Stimulated activated memory B cell treated with anti-CD40 and anti-IgM and Interleukin-4, amounts not matched to agents 10 μg/mL and 1 μg/mL and 100 μg/mL, for 72 hours (primary cell): ENCODE data around the gene MAML3.

ENCODE experiments used
- ATAC-seq: fragments of 150-1000 bp; cut with Tn5 transposase; 2 replicates; pipeline ENCODE4 v1.10.0; 2021
- H3K27ac Mint-ChIP-seq: one replicate; pipeline ENCODE4 v1.8.0; 2022; ENCODE audit warnings: mild to moderate bottlenecking, mixed read lengths
- H3K27me3 Mint-ChIP-seq: one replicate; pipeline ENCODE4 v1.8.0; 2022; ENCODE audit warnings: mixed read lengths
- H3K36me3 Mint-ChIP-seq: one replicate; pipeline ENCODE4 v1.8.0; 2022; ENCODE audit warnings: mixed read lengths
- H3K4me1 Mint-ChIP-seq: one replicate; pipeline ENCODE4 v1.8.0; 2022; ENCODE audit warnings: mixed read lengths
- H3K4me3 Mint-ChIP-seq: one replicate; pipeline ENCODE4 v1.8.0; 2022; ENCODE audit warnings: mild to moderate bottlenecking, moderate library complexity, mixed read lengths
- H3K9me3 Mint-ChIP-seq: one replicate; pipeline ENCODE4 v1.8.0; 2022; ENCODE audit warnings: mixed read lengths

MAML3 gene

DNA sequence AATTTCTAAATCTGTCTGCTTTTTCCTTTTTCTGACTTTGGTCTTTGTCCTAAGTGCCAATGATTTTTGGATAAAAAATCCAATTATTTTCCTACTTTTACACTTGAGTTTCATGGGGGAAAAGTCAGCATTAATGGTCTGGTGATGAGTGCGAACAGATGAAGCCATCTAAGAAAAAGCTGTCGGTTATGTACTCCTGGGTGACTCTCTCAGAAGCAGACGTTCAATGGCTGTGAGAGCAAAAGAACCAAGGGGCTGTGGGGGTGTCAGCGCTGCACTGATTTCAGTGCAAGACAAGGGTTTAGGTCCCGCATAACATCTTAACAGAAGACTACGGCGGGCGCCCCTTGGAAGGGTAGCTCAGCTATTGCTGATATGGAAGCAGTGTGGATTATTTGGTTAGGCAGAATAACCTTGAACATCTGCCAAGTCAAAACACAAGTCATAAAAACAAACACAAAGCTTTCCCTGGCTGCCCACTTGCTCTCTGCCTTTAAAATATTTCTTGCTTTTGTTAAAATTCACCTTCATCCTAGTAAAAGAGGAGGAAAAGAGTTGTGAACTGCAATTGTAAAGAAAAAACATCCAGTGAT lies 240.5 kb downstream of the MAML3 start:
- Mint-ChIP-seq H3K9me3 (no peaks in the 10 kb centered on the region), H3K27me3 (peaks cover 36% of the 10 kb centered on the region), H3K4me1 (no peaks in the 10 kb centered on the region), H3K4me3 (no peak overlapping the region), H3K27ac (no peak overlapping the region), H3K36me3 (no peaks in the 10 kb centered on the region)
- no peak for ATAC-seq

DNA sequence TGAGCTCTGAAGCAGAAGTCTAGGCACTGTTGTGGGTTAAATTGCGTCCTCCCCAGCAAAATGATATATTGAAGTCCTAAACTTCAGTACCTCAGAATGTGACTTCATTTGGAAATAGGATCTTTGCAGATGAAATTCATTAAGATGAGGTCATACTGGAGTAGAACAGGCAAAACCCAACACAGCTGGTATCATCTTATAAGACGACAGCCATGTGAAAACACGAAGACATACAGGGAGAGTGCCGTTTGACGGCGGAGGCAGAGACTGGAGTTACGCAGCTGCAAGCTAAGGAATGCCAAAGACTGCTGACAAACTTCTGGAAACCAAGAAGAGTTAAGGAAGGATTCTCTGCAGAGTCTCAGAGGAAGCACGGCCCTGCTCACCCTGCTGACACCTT lies 241.5 kb downstream of the MAML3 start:
- H3K27me3 Mint-ChIP-seq: peaks cover 29% of the 10 kb centered on the region
- H3K4me3 Mint-ChIP-seq: no peak overlapping the region
- H3K4me1 Mint-ChIP-seq: no peaks in the 10 kb centered on the region
- no peak for ATAC-seq
- no peak overlapping the region for H3K27ac Mint-ChIP-seq
- no peaks in the 10 kb centered on the region for H3K9me3 Mint-ChIP-seq
- H3K36me3 Mint-ChIP-seq: no peaks in the 10 kb centered on the region

DNA sequence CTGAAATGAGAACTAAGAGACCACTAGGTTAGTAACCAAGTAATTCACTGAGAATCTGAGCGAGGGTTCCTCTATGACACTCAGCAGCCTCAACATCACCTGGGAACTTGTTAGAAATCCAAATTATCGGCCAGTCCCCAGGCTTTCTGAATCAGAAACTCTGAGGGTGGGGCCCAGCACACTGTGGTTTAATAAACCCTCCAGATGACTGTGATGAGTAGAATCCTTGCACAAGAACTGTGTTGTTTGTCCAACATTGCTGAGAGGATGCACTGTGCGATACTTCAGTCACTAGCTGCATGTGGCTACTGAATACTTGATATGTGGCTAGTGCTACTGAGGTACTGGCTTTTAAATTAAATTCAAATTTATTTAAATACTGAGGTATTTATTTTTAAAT lies 243.9 kb downstream of the MAML3 start:
- Mint-ChIP-seq H3K4me3 (no peak overlapping the region), H3K9me3 (no peaks in the 10 kb centered on the region), H3K36me3 (no peaks in the 10 kb centered on the region), H3K27me3 (peaks cover 29% of the 10 kb centered on the region), H3K27ac (no peak overlapping the region), H3K4me1 (no peaks in the 10 kb centered on the region)
- ATAC-seq: no peak

DNA sequence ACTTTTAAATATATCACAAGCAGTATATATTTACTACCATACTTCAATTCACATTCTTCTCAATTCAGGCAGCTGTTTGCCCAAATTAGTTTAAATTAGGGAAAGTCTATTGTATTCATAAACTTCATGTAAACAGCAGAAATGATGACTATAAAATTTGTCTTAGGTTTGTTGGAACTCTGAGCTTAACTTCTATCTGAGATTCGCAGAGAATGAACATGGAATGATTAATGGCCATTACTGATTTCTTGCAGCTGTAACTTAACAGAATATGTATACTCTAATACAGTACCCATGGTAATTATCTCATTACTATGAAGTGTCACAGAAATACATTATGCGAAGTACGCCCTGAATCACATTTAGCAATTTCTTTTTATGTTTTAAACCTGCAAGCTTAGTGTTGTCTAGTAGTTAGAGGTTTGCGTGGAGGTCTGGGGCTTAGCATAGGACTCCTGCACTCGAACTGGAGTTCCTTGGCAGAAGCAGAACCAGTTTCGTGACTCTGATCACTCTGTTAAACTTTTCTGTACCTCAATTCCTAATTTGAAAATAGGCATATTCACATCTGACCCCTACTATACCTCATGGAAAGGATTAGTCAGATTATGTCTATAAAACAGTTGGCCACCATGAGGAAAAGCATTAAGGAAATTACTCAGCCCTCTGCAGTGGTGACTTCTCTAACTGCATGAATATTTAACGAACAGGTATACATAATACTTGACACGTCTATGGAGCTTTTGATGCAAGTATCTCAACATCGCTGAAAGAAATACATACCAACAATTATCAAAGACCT lies 245.1 kb downstream of the MAML3 start:
- H3K27ac Mint-ChIP-seq: no peak overlapping the region
- no peak overlapping the region for H3K4me3 Mint-ChIP-seq
- peaks cover 29% of the 10 kb centered on the region for H3K27me3 Mint-ChIP-seq

DNA sequence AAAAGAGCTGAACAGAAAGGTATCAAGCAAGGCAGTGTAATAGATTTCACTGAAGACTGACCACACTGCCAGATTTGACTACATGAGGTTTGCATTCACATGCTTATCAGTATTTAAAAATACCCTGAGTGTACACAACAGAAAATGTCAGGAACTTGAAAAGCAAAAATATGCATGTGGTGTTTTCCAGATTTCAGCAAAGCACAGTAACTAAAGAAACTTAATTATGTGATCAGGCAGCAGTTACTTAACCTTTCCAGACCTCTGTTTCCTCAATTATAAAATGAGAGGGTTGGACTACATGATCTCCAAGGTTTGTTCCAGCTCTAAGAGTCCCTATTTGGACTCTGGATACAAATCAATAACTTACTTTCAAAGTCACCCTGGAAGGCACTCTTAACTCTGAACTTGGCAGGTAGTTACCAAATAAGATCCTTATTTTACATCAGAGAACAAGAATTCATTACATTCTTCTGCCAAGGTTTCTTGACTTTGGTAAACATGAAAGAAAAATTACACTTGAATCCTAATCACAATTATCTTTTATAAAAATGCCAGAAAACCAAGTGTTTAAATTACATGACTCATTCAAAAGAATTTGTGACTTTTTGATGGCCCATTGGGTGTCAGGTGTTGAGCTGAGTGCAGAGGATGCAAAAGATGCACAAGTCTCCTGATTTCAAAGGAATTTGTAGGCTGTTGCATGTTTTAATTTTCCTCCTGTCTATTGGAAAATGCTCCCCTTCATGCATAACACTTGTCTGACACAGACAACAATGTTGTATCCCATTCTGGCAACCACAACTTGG lies 246.8 kb downstream of the MAML3 start:
- Mint-ChIP-seq H3K36me3 (no peaks in the 10 kb centered on the region), H3K27ac (no peak overlapping the region), H3K9me3 (peaks cover 5% of the 10 kb centered on the region), H3K27me3 (peaks cover 21% of the 10 kb centered on the region), H3K4me1 (no peaks in the 10 kb centered on the region), H3K4me3 (no peak overlapping the region)
- no peak for ATAC-seq

More for the DNA sequence above, 245.1 kb downstream of the MAML3 start:
- no peaks in the 10 kb centered on the region for H3K4me1 Mint-ChIP-seq
- ATAC-seq: no peak
- H3K36me3 Mint-ChIP-seq: no peaks in the 10 kb centered on the region
- peaks cover 3% of the 10 kb centered on the region for H3K9me3 Mint-ChIP-seq

DNA sequence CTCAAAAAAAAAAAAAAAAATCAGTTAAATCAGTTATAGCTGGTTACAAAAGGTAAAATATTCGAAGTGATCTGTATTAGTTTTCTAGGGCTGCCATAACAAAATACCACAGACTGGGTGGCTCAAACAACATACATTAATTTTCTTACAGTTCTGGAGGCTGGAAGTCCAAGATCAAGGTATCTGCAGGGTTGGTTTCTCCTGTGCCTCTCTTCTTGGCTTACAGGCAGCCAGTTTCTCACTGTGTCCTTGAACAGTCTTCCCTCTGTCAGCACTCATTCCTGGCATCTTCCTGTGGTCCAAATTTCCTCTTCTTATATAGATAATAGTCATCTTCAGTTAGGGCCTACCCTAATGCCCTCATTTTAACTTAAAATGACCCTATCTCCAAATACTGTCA lies 248.5 kb downstream of the MAML3 start:
- Mint-ChIP-seq H3K27ac (no peak overlapping the region), H3K4me3 (no peak overlapping the region), H3K9me3 (peaks cover 5% of the 10 kb centered on the region), H3K27me3 (peaks cover 4% of the 10 kb centered on the region), H3K4me1 (no peaks in the 10 kb centered on the region), H3K36me3 (no peaks in the 10 kb centered on the region)
- ATAC-seq: no peak

DNA sequence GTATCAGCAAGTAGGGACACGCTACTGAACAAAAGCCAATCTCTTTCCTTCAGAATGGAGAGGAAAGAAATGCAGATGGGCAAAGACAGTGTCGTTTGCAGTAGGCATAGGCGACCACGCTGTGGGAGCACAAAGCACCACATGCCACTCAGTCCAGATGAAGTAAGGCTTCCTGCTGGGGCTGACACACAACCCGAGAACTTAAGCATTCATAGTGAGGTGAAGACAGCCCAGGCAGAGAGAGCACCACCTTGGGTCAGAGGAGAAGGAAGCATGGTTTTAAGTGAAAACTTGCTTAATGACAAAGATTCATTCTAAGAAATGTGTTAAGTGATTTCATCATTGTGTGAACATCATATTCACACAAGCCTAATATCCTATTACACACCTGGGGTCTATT lies 249.6 kb downstream of the MAML3 start:
- no peak for ATAC-seq
- H3K27ac Mint-ChIP-seq: no peak overlapping the region
- no peaks in the 10 kb centered on the region for H3K36me3 Mint-ChIP-seq
- H3K4me3 Mint-ChIP-seq: no peak overlapping the region
- H3K9me3 Mint-ChIP-seq: peaks cover 5% of the 10 kb centered on the region
- no peaks in the 10 kb centered on the region for H3K4me1 Mint-ChIP-seq
- no peaks in the 10 kb centered on the region for H3K27me3 Mint-ChIP-seq

DNA sequence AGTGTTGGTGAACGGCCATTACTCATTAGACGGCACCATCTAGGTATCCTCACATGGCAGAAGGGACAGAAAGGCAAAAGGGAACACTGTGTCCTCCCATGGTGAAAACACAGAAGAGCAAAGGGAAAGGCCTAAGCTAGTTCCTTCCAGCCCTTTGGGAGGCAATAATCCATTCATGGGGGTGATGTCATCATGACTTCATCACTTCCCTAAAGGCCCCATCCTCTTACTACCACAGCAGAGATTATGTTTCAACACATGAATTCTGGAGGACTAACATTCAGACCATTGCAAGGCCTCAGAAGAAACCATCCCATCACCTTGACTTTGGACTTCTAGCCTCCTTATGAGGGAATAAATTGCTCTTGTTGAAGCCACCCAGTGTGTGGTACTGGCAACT lies 250.1 kb downstream of the MAML3 start:
- Mint-ChIP-seq H3K27me3 (no peaks in the 10 kb centered on the region), H3K36me3 (no peaks in the 10 kb centered on the region), H3K9me3 (peaks cover 5% of the 10 kb centered on the region), H3K27ac (no peak overlapping the region), H3K4me1 (no peaks in the 10 kb centered on the region), H3K4me3 (no peak overlapping the region)
- ATAC-seq: no peak

DNA sequence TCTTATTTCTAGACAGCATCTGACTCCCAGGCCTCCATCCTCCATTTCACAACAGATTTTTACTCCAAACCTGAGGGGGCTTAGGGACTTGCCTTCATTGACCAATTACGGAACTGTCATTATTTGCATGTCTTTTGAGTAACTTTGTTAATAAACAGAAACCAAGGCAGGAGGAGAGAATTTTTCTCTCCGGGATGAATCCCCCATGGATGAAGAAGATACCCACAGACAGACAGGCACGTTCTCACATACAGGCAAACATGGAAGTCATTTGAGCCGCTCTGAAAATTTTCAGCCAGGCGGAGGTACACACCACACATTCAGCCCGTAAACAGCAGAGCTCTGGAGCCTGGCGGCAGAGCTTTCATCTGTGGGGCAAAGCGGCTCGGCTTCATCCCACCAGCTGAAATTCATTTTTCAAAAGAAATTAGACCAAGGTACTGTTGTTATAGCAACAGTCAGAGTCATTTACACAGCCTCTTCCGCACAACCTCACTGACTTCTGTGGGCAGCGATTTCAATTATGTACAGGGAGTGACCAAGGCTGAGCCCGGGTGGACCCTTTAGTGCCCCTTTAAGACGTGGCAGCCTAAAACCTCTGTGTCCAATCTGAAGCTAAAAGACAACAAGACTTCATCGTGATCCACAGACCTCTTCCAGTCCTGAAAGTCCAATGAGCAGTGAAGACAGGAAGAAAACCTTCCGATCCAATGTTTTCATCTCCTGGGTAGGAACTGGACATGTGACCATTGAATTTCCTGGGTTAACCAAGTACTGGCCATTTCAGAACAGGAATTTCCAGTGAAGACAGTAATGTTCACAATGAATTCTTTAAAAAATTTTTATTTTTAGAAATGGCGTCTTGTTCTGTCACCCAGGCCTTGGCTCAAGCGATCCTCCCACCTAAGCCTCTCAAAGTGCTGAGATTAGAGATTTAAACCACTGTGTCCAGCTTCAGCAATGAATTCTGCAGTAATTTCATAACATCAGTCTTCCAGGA lies 251.4 kb downstream of the MAML3 start:
- Mint-ChIP-seq H3K27me3 (no peaks in the 10 kb centered on the region), H3K4me3 (no peak overlapping the region), H3K36me3 (no peaks in the 10 kb centered on the region), H3K27ac (no peak overlapping the region), H3K4me1 (no peaks in the 10 kb centered on the region), H3K9me3 (peaks cover 5% of the 10 kb centered on the region)
- ATAC-seq: no peak

DNA sequence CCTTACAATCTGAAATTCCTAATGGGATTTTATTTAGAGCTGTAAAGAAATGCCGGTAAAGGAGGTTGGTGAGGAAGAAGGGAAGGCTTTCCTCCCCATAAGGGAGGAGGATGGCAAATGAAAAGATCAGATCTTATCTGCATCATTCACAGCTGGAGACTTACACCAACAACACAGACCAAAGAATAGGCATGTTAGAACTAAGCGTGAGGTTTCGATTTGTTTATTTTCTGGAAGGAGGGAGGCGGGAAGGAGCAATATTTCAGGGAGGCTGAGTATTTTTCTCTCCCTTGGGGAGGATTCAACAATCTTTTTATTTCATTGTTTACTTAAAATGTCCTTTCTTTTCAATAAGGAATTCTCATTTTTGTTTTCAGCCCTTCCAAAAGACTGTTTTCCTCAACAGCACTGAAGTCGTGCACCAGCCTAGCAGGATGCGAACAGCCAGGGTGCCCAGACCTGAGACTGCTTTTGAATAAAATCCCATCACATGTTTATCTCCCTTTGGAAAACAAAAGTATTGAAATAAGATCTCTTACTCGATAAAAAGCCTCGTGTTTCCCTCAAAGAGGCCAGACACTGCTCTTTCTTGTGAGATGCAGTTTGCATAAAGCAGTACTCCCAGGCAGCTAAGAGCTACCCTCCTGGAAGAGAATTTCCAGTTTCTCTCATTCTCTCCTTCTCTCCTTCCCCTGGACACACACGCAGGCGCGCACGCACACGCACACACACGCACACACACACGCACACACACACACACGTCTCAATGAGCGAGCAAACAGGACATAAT lies 252.3 kb downstream of the MAML3 start:
- ATAC-seq: no peak
- H3K36me3 Mint-ChIP-seq: no peaks in the 10 kb centered on the region
- no peaks in the 10 kb centered on the region for H3K27me3 Mint-ChIP-seq
- H3K4me1 Mint-ChIP-seq: no peaks in the 10 kb centered on the region
- no peak overlapping the region for H3K4me3 Mint-ChIP-seq
- no peak overlapping the region for H3K27ac Mint-ChIP-seq
- peaks cover 5% of the 10 kb centered on the region for H3K9me3 Mint-ChIP-seq

DNA sequence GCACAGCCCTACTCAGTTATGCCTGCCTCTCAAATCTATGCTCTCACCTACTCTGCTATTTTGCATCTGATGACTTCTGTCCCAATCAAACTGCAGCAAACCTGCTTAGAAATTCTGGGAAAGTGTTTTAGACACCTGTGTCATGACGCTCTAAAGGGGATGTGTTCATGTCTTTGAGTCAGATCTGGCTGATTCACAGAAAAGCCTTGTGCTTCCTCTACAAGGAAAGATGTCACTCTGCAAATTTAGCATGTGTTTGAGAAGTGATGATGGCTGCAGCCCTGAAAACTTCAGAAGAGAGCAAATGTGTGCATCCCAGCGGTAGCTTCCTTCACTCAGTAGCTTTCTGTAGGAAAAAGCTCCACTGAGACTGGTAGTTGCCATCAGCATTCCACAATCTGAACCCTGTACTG lies 253.0 kb downstream of the MAML3 start:
- Mint-ChIP-seq H3K9me3 (peaks cover 5% of the 10 kb centered on the region), H3K27ac (no peak overlapping the region), H3K27me3 (no peaks in the 10 kb centered on the region), H3K4me3 (no peak overlapping the region), H3K4me1 (no peaks in the 10 kb centered on the region), H3K36me3 (no peaks in the 10 kb centered on the region)
- no peak for ATAC-seq

DNA sequence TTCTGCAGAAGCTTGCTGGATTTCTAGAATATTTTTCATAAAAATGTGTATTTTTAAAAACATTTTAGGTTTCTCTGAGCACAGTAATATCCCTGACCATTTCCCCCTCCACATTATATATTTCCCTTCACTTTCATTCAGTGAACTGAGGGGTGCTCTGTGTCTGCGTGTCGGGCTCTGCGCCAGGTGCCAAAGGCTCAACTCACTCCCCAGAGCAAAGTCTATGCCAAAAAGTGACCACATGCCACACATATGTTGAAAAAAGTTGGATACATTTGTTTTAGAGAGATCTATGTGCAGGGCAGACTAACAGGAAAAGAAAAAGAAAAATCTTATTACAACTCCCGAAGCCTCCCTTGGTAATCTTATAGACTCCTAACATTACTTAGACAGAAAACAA lies 254.6 kb downstream of the MAML3 start:
- peaks cover 2% of the 10 kb centered on the region for H3K9me3 Mint-ChIP-seq
- H3K27ac Mint-ChIP-seq: no peak overlapping the region
- H3K36me3 Mint-ChIP-seq: no peaks in the 10 kb centered on the region
- H3K27me3 Mint-ChIP-seq: no peaks in the 10 kb centered on the region
- H3K4me3 Mint-ChIP-seq: no peak overlapping the region
- no peak for ATAC-seq
- H3K4me1 Mint-ChIP-seq: no peaks in the 10 kb centered on the region

DNA sequence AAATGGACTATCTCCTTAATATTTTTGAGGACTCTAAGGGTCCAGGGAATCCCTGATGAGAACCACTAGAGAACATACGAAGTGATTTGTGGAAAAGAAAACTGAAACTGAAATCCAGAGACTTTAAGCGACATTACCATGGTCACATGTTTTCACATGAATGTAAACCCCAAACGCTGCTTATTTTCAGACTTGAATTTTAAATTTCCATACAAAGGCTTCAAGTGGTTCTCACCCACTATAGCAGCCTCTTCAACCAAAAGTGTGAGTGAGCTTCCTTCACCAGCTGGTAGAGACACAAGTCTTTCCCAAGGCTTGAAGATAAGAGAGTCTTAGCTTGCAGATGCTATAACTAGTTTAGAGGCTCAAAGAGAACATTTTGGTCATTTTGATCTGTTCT lies 255.7 kb downstream of the MAML3 start:
- ATAC-seq: no peak
- no peaks in the 10 kb centered on the region for H3K36me3 Mint-ChIP-seq
- no peak overlapping the region for H3K4me3 Mint-ChIP-seq

DNA sequence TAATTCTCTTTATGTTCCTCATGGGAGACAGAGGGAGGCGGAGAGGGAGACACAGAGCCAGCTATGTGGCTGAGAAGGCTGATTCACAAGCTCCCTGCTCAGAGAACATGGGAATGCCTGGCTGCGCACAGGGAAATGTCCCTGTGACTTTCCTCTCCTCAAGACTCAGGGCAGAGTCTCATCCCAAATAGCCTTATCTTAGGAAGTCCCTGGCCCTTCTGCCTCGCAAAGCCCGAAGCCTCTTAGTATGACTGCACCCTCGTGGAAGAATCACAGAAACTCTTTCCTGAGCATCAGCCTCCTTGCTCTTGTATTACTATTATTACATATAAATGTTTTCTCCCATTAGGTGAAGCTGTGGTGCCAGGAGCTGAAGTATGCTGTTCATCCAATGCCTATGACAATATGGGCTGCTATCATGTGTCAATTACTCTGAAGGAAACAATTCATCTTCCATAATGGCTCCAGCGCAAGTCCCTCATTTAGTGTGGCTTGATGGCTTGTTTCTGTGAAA lies 257.8 kb downstream of the MAML3 start:
- no peak for ATAC-seq
- no peaks in the 10 kb centered on the region for H3K9me3 Mint-ChIP-seq
- no peak overlapping the region for H3K27ac Mint-ChIP-seq

More for the DNA sequence above, 255.7 kb downstream of the MAML3 start:
- Mint-ChIP-seq H3K4me1 (no peaks in the 10 kb centered on the region), H3K27me3 (no peaks in the 10 kb centered on the region), H3K9me3 (no peaks in the 10 kb centered on the region), H3K27ac (no peak overlapping the region)

More for the DNA sequence above, 257.8 kb downstream of the MAML3 start:
- no peak overlapping the region for H3K4me3 Mint-ChIP-seq
- no peaks in the 10 kb centered on the region for H3K36me3 Mint-ChIP-seq
- H3K27me3 Mint-ChIP-seq: no peaks in the 10 kb centered on the region
- H3K4me1 Mint-ChIP-seq: no peaks in the 10 kb centered on the region
